PC-9 (cell line): ENCODE measurements around the gene TMEM179.

Experiments
- CTCF ChIP-seq: fragments of 200-600 bp; sonication (generic); conservative IDR thresholded peaks from 2 replicates; pipeline ENCODE4 v1.6.1; 2017; ENCODE audit warnings: mixed run types, antibody characterized with exemption, mild to moderate bottlenecking, moderate library complexity
- EZH2 ChIP-seq: fragments of 200-600 bp; sonication (generic); IDR thresholded peaks from 2 replicates; pipeline ENCODE4 v1.8.0; 2017; ENCODE audit warnings: antibody characterized with exemption, low read depth

- TF ChIP-seq CTCF (no peak), EZH2 (no peak)
Measured at GRCh38 chr14:104585966-104586697, 18.4 kb downstream of the TMEM179 start.
